ENCODE measurements around the gene TTBK2. TPM values are rescaled to one million over a fixed set of nuclear protein-coding genes. Genes with fewer than 3 reads are reported as not detected.

TTBK2 gene
- total RNA-seq, 4 donors from 2014 or later = 14.5 to 19.5 (median 18.1) TPM

GRCh38 chr15:42819786-42820185 lies 100.8 kb downstream of the TTBK2 start:
- TF ChIP-seq CTCF (IDR thresholded peaks at IDR 0.05; ENCODE audit: low read depth) = no peak

GRCh38 chr15:42811433-42811832 lies 109.1 kb downstream of the TTBK2 start:
- no peak for TF ChIP-seq CTCF (IDR thresholded peaks at IDR 0.05; ENCODE audit: low read depth)

GRCh38 chr15:42808913-42809312 lies 111.7 kb downstream of the TTBK2 start:
- TF ChIP-seq CTCF (IDR thresholded peaks at IDR 0.05; ENCODE audit: low read depth) = no peak

GRCh38 chr15:42805266-42805665 lies 115.3 kb downstream of the TTBK2 start:
- no peak for TF ChIP-seq CTCF (IDR thresholded peaks at IDR 0.05; ENCODE audit: low read depth)

- TF ChIP-seq CTCF (IDR thresholded peaks at IDR 0.05; ENCODE audit: low read depth) = no peak
Observed at GRCh38 chr15:42804739-42805138, 115.8 kb downstream of the TTBK2 start.

GRCh38 chr15:42803436-42803835 lies 117.1 kb downstream of the TTBK2 start:
- no peak for TF ChIP-seq CTCF (IDR thresholded peaks at IDR 0.05; ENCODE audit: low read depth)

- no peak for TF ChIP-seq CTCF (IDR thresholded peaks at IDR 0.05; ENCODE audit: low read depth)
Observed at GRCh38 chr15:42802168-42802567, 118.4 kb downstream of the TTBK2 start.
